CD14-positive monocyte (primary cell): Measurements from ENCODE around the gene SLC38A3. TPM values are rescaled to one million over a fixed set of nuclear protein-coding genes. Genes with fewer than 3 reads are reported as not detected.

Experiments used
- DNase-seq, 3 donors: peaks; one replicate each; pipeline ENCODE4 v3.0.0-alpha.2; 2011 to 2022
- H2AFZ ChIP-seq: 2 replicates; pipeline ENCODE4 v1.6.0; 2012; ENCODE audit warnings: mild to moderate bottlenecking, low read depth, low read length, inconsistent platforms; ENCODE audit not compliant: insufficient read depth, poor library complexity, severe bottlenecking
- H3K27ac ChIP-seq, 2 donors: 1 replicate in 1 of 2; 2 replicates in 1 of 2; pipeline ENCODE4 v1.5.1; 2012 to 2013; ENCODE audit warnings: low read length in 2 of 2, control low read depth in 1 of 2, inconsistent platforms in 1 of 2, low read depth in 1 of 2, mild to moderate bottlenecking in 1 of 2
- H3K27me3 ChIP-seq, 2 donors: one replicate each; pipeline versions ENCODE4 v1.6.0 to v1.6.1; 2011 to 2013; ENCODE audit warnings: low read length in 2 of 2; ENCODE audit not compliant: control insufficient read depth in 2 of 2, insufficient read depth in 2 of 2
- H3K36me3 ChIP-seq, 2 donors: replicated peaks in 1 of 2; 1 replicate in 1 of 2; 2 replicates in 1 of 2; pipeline versions ENCODE4 v1.5.1 to v1.6.1; 2012 to 2013; ENCODE audit warnings: low read length in 2 of 2, control low read depth in 1 of 2, inconsistent platforms in 1 of 2, mild to moderate bottlenecking in 1 of 2; ENCODE audit not compliant: insufficient read depth in 2 of 2, control insufficient read depth in 1 of 2
- H3K4me1 ChIP-seq, 2 donors: 1 replicate in 1 of 2; 2 replicates in 1 of 2; pipeline versions ENCODE4 v1.5.1 to v1.6.1; 2012 to 2013; ENCODE audit warnings: low read length in 2 of 2, control low read depth in 1 of 2, inconsistent platforms in 1 of 2, mild to moderate bottlenecking in 1 of 2, moderate library complexity in 1 of 2; ENCODE audit not compliant: insufficient read depth in 2 of 2, control insufficient read depth in 1 of 2
- H3K4me2 ChIP-seq: replicated peaks from 2 replicates; pipeline ENCODE3; 2012; ENCODE audit warnings: low read length, moderate library complexity, mild to moderate bottlenecking; ENCODE audit not compliant: poor library complexity, severe bottlenecking; ENCODE audit errors: extremely low read depth
- H3K4me3 ChIP-seq, 3 experiments: fragments of 200-600 bp in 1 of 3; sonication (generic) in 1 of 3; replicated peaks in 1 of 3; 1 replicate in 2 of 3; 2 replicates in 1 of 3; pipeline ENCODE4 v1.5.1; 2011 to 2013; ENCODE audit warnings: low read length in 3 of 3, mild to moderate bottlenecking in 3 of 3, control low read depth in 2 of 3, low read depth in 2 of 3, inconsistent platforms in 1 of 3, moderate library complexity in 1 of 3
- H3K79me2 ChIP-seq: 2 replicates; pipeline ENCODE4 v1.6.0; 2012; ENCODE audit warnings: mild to moderate bottlenecking, control low read depth, inconsistent platforms, low read length, moderate library complexity; ENCODE audit not compliant: insufficient read depth
- H3K9ac ChIP-seq: 2 replicates; pipeline ENCODE4 v1.6.0; 2017; ENCODE audit warnings: low read length, mild to moderate bottlenecking; ENCODE audit not compliant: insufficient read depth, poor library complexity, severe bottlenecking
- H3K9me3 ChIP-seq, 2 donors: replicated peaks in 1 of 2; 1 replicate in 1 of 2; 2 replicates in 1 of 2; pipeline versions ENCODE4 v1.5.1 to v1.6.1; 2012 to 2013; ENCODE audit warnings: low read length in 2 of 2, control low read depth in 1 of 2; ENCODE audit not compliant: control insufficient read depth in 1 of 2, insufficient read depth in 1 of 2
- H4K20me1 ChIP-seq: 2 replicates; pipeline ENCODE4 v1.6.0; 2012; ENCODE audit warnings: mild to moderate bottlenecking, low read length, control low read depth, moderate library complexity; ENCODE audit not compliant: insufficient read depth
- H3K27ac Mint-ChIP-seq, 7 donors: one replicate each; pipeline ENCODE4 v1.8.0; 2020; ENCODE audit warnings: mild to moderate bottlenecking in 7 of 7, mixed read lengths in 7 of 7, moderate library complexity in 6 of 7, inconsistent platforms in 2 of 7
- H3K27me3 Mint-ChIP-seq, 3 donors: one replicate each; pipeline ENCODE4 v1.8.0; 2021 to 2022; ENCODE audit warnings: low read depth in 3 of 3, mild to moderate bottlenecking in 3 of 3, mixed read lengths in 3 of 3, moderate library complexity in 3 of 3, inconsistent platforms in 1 of 3
- H3K36me3 Mint-ChIP-seq, 2 donors: one replicate each; pipeline ENCODE4 v1.8.0; 2020; ENCODE audit warnings: mixed read lengths in 2 of 2, inconsistent platforms in 1 of 2, mild to moderate bottlenecking in 1 of 2
- H3K4me1 Mint-ChIP-seq: one replicate; pipeline ENCODE4 v1.8.0; 2020; ENCODE audit warnings: mild to moderate bottlenecking, mixed read lengths
- H3K4me3 Mint-ChIP-seq, 2 donors: one replicate each; pipeline ENCODE4 v1.8.0; 2020; ENCODE audit warnings: mild to moderate bottlenecking in 2 of 2, mixed read lengths in 2 of 2, moderate library complexity in 1 of 2
- H3K9me3 Mint-ChIP-seq, 7 donors: one replicate each; pipeline ENCODE4 v1.8.0; 2020 to 2022; ENCODE audit warnings: mixed read lengths in 7 of 7, mild to moderate bottlenecking in 6 of 7, moderate library complexity in 6 of 7, inconsistent platforms in 2 of 7
- WGBS: methylation state at CpG from one replicate; pipeline ENCODE4 v1.1.5; 2013; ENCODE audit warnings: missing lambda C conversion rate; ENCODE audit not compliant: insufficient coverage; 5-methylcytosine and 5-hydroxymethylcytosine counted together
- intact Hi-C, 2 donors: fragments of 100-400 bp; cut with micrococcal nuclease; formaldehyde crosslinking; loops; one replicate each; pipeline versions ENCODE4 v1.15.0 to v1.15.1; 2023
- polyA plus RNA-seq, 3 donors: library from polyadenylated mRNA; depleted of rRNA in 1 of 3; unstranded in 2 of 3; stranded (reverse) in 1 of 3; fragments of 300-500 nt in 2 of 3; fragments of >200 nt in 1 of 3; fragmentation: Illumina TruSeq in 2 of 3; gene quantifications; 1 replicate in 2 of 3; 2 replicates in 1 of 3; pipeline ENCODE4 v1.2.3, GENCODE V29; 2012 to 2021
- TF ChIP-seq, protein P1 (sequence below): fragments of 200-600 bp; IDR thresholded peaks from one replicate; pipeline ENCODE4 v1.8.0; 2022; ENCODE audit warnings: antibody characterized with exemption, mild to moderate bottlenecking

SLC38A3 gene
- polyA plus RNA-seq, 3 donors = not detected

DNA sequence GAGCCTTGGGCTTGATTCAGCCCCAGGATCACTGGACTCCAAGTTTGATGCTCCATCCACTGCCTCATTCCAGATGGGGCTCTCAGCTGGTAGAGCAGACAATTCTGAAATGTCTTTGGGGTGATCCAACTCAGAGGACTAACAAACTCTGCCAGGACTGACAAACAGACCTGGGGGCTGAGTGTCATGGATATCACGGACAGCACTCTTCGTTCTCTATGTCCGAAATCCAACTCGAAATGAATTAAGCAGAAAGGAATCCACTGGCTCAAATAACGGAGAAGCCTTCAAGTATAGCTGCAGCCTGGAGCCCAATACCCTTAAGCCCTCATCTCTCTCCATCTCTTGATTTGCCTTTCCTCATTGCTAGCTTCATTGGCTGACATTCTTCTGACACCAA is 14.2 kb downstream of the SLC38A3 start:
- H3K36me3 ChIP-seq = no peaks in the 10 kb centered on the region
- intact Hi-C loops = no loop called here
- H3K9me3 Mint-ChIP-seq = no peaks in the 10 kb centered on the region
- H2AFZ ChIP-seq = no peak overlapping the region
- no peak overlapping the region for H3K4me3 ChIP-seq
- no peaks in the 10 kb centered on the region for H3K27me3 ChIP-seq
- no peak overlapping the region for H3K9ac ChIP-seq
- no peaks in the 10 kb centered on the region for H3K4me1 ChIP-seq
- H3K4me1 Mint-ChIP-seq = no peaks in the 10 kb centered on the region
- H3K27ac Mint-ChIP-seq = no peak overlapping the region
- no peaks in the 10 kb centered on the region for H3K79me2 ChIP-seq
- WGBS = 98% methylated on average over 4 of the region's 5 CpGs
- H3K27me3 Mint-ChIP-seq = peaks cover under 1 to 17% (median 8%) of the 10 kb centered on the region in 3 donors
- TF ChIP-seq, protein P1, sequence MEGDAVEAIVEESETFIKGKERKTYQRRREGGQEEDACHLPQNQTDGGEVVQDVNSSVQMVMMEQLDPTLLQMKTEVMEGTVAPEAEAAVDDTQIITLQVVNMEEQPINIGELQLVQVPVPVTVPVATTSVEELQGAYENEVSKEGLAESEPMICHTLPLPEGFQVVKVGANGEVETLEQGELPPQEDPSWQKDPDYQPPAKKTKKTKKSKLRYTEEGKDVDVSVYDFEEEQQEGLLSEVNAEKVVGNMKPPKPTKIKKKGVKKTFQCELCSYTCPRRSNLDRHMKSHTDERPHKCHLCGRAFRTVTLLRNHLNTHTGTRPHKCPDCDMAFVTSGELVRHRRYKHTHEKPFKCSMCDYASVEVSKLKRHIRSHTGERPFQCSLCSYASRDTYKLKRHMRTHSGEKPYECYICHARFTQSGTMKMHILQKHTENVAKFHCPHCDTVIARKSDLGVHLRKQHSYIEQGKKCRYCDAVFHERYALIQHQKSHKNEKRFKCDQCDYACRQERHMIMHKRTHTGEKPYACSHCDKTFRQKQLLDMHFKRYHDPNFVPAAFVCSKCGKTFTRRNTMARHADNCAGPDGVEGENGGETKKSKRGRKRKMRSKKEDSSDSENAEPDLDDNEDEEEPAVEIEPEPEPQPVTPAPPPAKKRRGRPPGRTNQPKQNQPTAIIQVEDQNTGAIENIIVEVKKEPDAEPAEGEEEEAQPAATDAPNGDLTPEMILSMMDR = no peak
- DNase-seq = no peak
- no peaks in the 10 kb centered on the region for H3K9me3 ChIP-seq
- no peaks in the 10 kb centered on the region for H4K20me1 ChIP-seq
- H3K36me3 Mint-ChIP-seq = no peaks in the 10 kb centered on the region
- H3K4me3 Mint-ChIP-seq = no peak overlapping the region
- H3K4me2 ChIP-seq = no peak overlapping the region
- no peak overlapping the region for H3K27ac ChIP-seq

DNA sequence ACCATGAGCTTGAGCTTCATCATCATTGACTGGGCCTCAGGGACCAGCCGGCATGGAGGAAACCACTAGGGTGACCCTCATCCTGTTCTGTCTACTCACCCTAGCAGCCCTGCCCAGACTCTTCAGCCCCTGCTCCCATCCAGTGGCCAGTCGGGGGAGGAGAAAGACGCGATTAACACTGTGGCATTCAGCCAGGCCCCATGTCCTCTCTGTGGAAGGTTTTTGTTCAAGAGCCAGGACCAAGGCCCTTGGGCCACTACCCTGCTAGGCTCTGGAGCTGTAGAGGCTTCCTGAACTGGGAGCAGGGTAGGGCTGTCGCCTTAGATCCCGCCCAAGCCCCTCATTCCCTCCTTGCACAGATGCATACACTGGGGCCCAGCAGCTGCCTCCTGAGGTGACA is 15.0 kb downstream of the SLC38A3 start:
- no peak overlapping the region for H3K27ac Mint-ChIP-seq
- no peak overlapping the region for H2AFZ ChIP-seq
- no peak overlapping the region for H3K4me3 ChIP-seq
- H3K27me3 Mint-ChIP-seq = peaks cover 3 to 20% (median 14%) of the 10 kb centered on the region in 3 donors
- TF ChIP-seq, protein P1 = no peak
- DNase-seq = no peak
- H3K4me3 Mint-ChIP-seq = no peak overlapping the region
- no peaks in the 10 kb centered on the region for H3K4me1 ChIP-seq
- no peak overlapping the region for H3K4me2 ChIP-seq
- H3K4me1 Mint-ChIP-seq = no peaks in the 10 kb centered on the region
- H3K27ac ChIP-seq = no peak overlapping the region
- H3K27me3 ChIP-seq = no peaks in the 10 kb centered on the region
- no peaks in the 10 kb centered on the region for H3K36me3 Mint-ChIP-seq
- H3K79me2 ChIP-seq = no peaks in the 10 kb centered on the region
- no peaks in the 10 kb centered on the region for H3K36me3 ChIP-seq
- no peaks in the 10 kb centered on the region for H3K9me3 ChIP-seq
- intact Hi-C loops = loop anchor here in 1 of 2 donors (5.0 to 10.0 kb wide), 2 partner anchors 98 to 1175 kb away; no protein-coding TSS in a partner anchor
- H4K20me1 ChIP-seq = no peaks in the 10 kb centered on the region
- no peak overlapping the region for H3K9ac ChIP-seq
- H3K9me3 Mint-ChIP-seq = no peaks in the 10 kb centered on the region
- WGBS = 83% methylated on average over 5 of the region's 6 CpGs
